GM12864 (cell line): ENCODE data around the gene ACOX1.
A peak's percentile ranks its signal among the peaks of the same experiment; 100 is the strongest.

ENCODE experiments used
- DNase-seq: peaks from one replicate; pipeline ENCODE4 v3.0.0-alpha.2; 2011; ENCODE audit warnings: low read depth
- H3K4me3 ChIP-seq: 2 replicates; pipeline ENCODE4 v1.5.1; 2011; ENCODE audit warnings: mild to moderate bottlenecking, low read depth, low read length, control low read depth
- TF ChIP-seq, protein P1 (sequence below): IDR thresholded peaks from 2 replicates; pipeline ENCODE4 v1.5.1; 2011; ENCODE audit warnings: low read depth, mild to moderate bottlenecking, moderate library complexity, low read length, control low read depth, inconsistent platforms; ENCODE audit errors: missing control alignments

The ACOX1 gene

DNA sequence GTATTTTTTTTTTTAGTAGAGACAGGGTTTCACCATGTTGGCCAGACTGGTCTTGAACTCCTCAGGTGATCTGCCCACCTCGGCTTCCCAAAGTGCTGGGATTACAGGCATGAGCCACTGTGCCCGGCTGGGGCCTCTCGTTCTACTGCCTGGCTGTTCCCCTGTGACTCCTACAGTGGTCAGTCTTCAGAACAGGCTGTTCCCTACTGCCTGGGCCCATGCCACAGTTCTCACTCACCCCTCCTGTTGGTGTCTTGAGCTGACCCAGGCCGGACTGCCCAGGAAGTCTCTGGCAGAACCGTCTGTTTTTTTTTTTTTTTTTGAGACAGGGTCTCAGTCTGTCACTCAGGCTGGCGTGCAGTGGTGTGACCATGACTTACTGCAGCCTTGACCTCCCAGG, 24.9 kb upstream of the ACOX1 start:
- TF ChIP-seq, protein P1, sequence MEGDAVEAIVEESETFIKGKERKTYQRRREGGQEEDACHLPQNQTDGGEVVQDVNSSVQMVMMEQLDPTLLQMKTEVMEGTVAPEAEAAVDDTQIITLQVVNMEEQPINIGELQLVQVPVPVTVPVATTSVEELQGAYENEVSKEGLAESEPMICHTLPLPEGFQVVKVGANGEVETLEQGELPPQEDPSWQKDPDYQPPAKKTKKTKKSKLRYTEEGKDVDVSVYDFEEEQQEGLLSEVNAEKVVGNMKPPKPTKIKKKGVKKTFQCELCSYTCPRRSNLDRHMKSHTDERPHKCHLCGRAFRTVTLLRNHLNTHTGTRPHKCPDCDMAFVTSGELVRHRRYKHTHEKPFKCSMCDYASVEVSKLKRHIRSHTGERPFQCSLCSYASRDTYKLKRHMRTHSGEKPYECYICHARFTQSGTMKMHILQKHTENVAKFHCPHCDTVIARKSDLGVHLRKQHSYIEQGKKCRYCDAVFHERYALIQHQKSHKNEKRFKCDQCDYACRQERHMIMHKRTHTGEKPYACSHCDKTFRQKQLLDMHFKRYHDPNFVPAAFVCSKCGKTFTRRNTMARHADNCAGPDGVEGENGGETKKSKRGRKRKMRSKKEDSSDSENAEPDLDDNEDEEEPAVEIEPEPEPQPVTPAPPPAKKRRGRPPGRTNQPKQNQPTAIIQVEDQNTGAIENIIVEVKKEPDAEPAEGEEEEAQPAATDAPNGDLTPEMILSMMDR: no peak
- no peak overlapping the region for H3K4me3 ChIP-seq
- no peak for DNase-seq

DNA sequence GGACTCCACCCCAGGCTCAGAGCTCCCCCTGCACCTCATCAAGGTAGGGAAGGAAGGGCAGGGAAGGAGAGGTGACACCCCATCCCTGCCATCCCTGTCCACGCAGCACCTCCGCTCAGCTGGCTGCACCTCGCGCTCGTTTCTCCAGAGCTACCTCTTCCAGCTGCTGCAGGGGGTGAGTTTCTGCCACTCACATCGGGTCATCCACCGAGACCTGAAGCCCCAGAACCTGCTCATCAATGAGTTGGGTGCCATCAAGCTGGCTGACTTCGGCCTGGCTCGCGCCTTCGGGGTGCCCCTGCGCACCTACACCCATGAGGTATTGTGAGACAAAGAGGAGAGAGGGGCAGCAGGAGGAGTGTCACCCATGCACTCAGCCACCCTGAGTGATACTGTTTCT, 23.1 kb upstream of the ACOX1 start:
- TF ChIP-seq, protein P1: no peak
- no peak for DNase-seq
- no peak overlapping the region for H3K4me3 ChIP-seq

DNA sequence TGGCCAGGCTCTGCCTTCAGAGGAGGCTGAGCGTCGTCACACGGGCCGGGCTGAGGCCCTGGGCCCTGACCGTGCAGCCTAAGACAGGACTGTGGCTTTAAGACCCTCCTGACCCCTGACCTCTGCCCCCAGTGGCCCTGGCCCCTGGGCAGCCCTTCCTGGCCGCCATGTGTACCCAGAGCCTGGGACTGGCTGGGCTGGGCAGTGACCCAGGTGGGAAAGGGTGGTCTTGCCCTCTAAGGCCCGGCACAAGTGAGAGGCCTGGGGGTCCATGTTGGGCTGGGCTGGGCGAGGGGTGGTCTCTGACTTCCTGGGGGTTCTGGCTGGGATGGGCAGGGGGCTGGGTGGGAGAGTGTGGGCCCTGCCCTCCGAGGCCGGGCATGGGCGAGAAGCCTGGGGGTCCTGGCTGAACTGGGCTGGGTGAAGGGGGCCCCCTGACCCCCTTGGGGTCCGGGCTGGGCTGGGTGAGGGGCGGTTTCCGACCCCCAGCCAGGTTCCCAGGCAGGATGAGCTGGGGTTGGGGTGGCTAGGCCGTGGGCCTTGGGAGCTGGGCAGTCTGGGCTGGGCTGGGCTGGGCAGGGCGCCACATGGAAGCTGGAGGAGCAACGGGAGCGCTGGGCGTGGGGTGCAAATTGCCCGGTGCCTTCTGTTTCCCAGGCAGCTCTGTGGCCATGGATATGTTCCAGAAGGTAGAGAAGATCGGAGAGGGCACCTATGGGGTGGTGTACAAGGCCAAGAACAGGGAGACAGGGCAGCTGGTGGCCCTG, 22.0 kb upstream of the ACOX1 start, which contains the start of gene CDK3:
TSS of gene CDK3 (plus strand) at position 101 of the 767 bp plus-strand sequence. CDS start at position 672, 571 bp downstream.
- TF ChIP-seq, protein P1: no peak
- H3K4me3 ChIP-seq: no peak within 1 kb of the TSS
- no peak for DNase-seq

DNA sequence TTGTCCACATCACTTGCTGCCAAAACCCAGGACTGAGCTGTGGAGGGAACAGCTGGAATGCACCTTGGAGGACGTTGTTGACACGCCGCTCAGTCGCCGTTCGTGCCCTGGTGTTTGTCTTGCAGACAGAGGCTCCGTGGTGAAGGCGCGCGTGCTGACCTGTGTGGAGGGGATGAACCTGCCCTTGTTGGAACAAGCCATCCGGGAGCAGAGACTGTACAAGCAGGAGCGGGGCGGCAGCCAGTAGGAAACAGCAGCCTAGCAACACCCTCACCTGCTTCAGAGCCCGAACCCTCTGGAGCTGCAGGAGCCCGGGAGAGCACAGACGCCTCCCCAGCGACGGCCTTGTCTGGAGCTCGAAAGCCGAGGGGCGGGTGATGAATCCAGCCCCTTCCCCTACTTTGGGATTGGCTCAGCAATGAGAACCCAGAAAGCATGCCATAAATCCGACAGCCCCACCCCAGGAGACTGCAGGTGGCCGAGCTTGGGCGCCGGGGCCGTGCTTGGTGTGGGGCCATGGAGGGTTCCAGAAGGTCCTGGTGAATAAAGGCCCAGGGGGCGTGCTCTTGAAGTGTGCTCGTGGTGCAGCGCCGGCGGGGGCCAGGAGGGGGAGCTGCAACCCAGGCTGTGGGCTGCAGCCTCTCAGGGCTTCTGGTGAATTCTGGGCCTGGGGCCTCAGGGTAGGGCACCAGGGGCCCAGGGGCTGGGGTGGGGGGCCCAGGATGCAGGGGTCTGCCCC, 21.2 kb upstream of the ACOX1 start:
- TF ChIP-seq, protein P1: peak; percentile 73
- DNase-seq: no peak
- H3K4me3 ChIP-seq: no peak overlapping the region

DNA sequence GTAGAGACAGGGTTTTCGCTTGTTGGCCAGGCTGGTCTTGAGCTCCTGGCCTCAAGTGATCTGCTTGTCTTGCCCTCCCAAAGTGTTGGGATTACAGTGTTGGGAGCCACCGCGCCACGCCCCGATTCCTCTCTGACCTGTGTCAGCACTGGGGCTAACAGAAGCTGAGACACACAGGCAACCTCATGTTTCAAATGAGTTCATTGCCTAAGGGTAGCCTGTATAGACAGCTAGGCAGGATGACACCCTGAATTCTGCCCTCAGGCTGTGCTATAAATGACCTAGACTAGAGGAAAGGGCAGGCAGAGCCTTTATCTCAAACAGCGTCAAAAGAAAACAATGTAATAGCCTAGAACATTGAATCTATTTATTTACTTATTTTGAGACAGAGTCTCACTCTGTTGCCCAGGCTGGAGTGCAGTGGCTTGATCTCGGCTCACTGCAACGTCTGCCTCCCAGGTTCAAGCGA, 19.4 kb upstream of the ACOX1 start:
- no peak for DNase-seq
- TF ChIP-seq, protein P1: no peak
- H3K4me3 ChIP-seq: no peak overlapping the region

DNA sequence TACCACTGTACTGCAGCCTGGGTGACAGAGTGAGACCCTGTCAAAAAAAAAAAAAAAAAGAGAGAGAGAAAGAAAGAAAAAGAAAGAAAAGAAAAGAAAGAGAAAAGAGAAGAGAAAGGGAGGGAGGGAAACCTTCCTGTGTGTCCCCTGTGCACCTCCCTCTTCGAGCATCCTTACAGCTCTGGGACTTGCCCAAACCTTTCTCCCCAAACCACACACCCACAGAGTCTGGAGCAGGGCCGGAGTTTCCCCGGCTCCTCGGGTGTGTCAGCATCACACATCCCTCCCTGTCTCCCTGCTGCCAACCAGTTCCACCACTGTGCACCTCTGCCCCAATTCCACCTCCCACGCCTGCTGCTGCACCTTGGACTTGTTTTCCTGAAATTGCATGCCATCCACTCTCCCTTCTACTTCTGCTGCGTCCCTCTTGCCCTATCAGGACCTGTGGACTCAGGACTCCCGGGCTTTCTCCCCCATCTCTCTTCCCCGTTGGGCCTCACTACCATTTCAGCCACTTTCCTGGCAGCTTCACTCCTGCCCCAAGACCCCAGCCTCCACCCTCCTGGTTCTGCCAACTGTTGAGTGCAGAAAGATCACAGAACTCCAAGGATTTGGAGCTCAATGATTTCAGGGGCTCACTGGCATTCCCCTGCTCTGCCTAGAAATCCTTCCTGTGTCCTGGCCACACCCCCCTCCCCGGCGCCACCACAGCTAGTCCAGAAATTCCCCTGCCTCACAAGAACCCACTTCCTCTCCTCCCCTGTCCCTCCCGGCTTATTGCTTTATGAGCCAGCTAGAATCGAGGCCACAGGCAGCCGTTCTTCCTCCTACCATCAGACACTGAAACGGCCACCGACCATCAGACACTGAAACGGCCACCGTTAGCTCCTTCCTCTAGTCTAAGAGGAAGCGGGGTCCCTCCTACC, 18.0 kb upstream of the ACOX1 start:
- no peak for DNase-seq
- TF ChIP-seq, protein P1: no peak
- H3K4me3 ChIP-seq: no peak overlapping the region
